ENCODE results near the gene TELO2.
"Not testable (repeated sequence)": the region's sequence is repeated elsewhere in the genome, so short reads cannot be mapped to it uniquely, and the experiment has no call there.

TELO2 gene

GRCh38 chr16:1474082-1474795, 18.9 kb upstream of the TELO2 start:
- peak overlapping the region; percentile 76 for H3K27ac ChIP-seq
- TF ChIP-seq CTCF (IDR thresholded peaks at IDR 0.05): no peak
- TF ChIP-seq ZFX (IDR thresholded peaks at IDR 0.05; ENCODE audit: borderline replicate concordance): no peak

DNA sequence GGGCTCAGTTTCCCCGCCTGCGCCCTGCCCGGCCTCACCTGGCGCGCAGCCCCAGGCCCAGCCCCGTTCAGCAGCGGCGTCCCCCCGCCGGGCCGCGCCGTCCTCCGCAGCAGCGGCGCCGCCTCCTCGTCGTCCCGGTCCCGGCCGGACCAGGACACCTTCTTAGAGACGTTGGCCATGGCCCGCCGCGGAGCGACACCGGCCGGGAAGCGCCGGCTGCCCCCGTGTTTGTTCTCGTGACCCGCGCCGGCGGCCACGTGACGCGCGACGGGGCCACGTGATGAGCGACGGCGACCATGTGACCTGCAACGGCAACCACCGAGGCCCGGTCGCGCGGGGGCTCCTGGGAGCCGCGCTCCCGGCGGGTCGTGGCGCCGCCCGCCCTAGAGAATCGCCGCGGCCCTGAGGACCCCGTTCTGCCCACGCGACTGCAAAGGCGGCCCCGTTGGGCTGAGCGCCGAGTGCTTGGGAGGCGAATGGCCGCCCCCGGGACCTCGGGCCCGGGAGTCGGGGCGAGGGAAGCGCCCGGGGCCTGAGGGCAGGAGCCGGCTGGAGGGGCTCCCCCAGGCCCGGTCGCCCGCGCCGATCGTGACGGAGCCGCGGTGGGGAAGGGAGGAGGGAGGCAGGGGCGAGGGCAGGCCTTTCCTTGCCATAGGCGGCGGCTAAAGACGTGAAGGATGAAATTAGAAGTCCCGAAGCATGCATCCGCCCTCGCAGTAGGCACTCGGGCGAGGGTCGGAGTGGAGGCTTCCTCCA, 18.2 kb upstream of the TELO2 start, which contains the start of gene CLCN7:
TSS of gene CLCN7 (minus strand) at position 233 of the 756 bp plus-strand sequence. CDS start at position 179, 54 bp downstream.
- H3K27ac ChIP-seq: peak within 1 kb of the TSS; percentile 76
- no peak for TF ChIP-seq CTCF (IDR thresholded peaks at IDR 0.05)
- no peak for TF ChIP-seq ZFX (IDR thresholded peaks at IDR 0.05; ENCODE audit: borderline replicate concordance)

DNA sequence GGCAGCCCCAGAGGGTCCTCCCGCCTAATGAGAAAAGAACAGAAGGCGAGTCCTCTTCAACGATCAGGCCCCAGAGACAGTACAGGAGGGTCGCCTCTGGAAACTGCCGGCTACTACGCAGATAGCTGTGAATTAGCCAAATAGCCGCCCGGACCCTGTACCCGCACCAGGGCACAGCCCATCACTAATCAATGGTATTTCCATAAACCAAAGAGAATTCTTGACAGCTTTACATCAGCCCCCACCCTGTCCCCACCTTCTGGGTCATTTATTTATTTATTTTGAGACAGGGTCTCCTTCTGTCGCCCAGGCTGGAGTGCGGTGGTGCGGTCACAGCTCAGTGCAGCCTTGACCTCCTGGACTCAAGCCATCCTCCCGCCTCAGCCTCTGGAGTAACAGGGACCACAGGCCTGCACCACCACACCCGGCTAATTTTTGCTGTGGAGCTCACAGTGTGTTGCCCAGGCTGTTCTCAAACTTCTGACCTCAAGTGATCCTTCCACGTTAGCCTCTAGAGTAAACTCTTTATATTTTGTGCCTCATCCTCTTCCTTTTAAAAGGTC, 17.5 kb upstream of the TELO2 start:
- no peak for TF ChIP-seq ZFX (IDR thresholded peaks at IDR 0.05; ENCODE audit: borderline replicate concordance)
- TF ChIP-seq CTCF (IDR thresholded peaks at IDR 0.05): no peak
- H3K27ac ChIP-seq: peak overlapping the region; percentile 76

GRCh38 chr16:1477033-1477432, 16.1 kb upstream of the TELO2 start:
- TF ChIP-seq CTCF (IDR thresholded peaks at IDR 0.05) (no peak), ZFX (IDR thresholded peaks at IDR 0.05; ENCODE audit: borderline replicate concordance) (no peak)

GRCh38 chr16:1478937-1479336, 14.2 kb upstream of the TELO2 start:
- not testable (repeated sequence) for H3K27ac ChIP-seq

More at GRCh38 chr16:1477033-1477432, 16.1 kb upstream of the TELO2 start:
- no peak overlapping the region for H3K27ac ChIP-seq

GRCh38 chr16:1481906-1482835, 11.0 kb upstream of the TELO2 start:
- H3K27ac ChIP-seq: no peak overlapping the region
- TF ChIP-seq CTCF (IDR thresholded peaks at IDR 0.05) (no peak), ZFX (IDR thresholded peaks at IDR 0.05; ENCODE audit: borderline replicate concordance) (no peak)
